GM12872 (cell line): Measurements from ENCODE around the gene FILIP1.

Experiments
- CTCF ChIP-seq: IDR thresholded peaks from 3 replicates; pipeline ENCODE4 v1.5.1; 2011; ENCODE audit warnings: low read depth, mild to moderate bottlenecking, low read length, moderate library complexity; ENCODE audit not compliant: insufficient read depth

The FILIP1 gene

GRCh38 chr6:75278474-75279077, 215.0 kb downstream of the FILIP1 start:
- no peak for TF ChIP-seq CTCF

- TF ChIP-seq CTCF: no peak
These were observed 218.5 kb downstream of the FILIP1 start for GRCh38 chr6:75275067-75275466.

GRCh38 chr6:75273009-75273408, 220.6 kb downstream of the FILIP1 start:
- no peak for TF ChIP-seq CTCF

- TF ChIP-seq CTCF: no peak
These were observed 221.3 kb downstream of the FILIP1 start for GRCh38 chr6:75272145-75272840.

GRCh38 chr6:75268988-75269354, 224.6 kb downstream of the FILIP1 start:
- TF ChIP-seq CTCF: no peak

GRCh38 chr6:75268121-75268987, 225.2 kb downstream of the FILIP1 start:
- no peak for TF ChIP-seq CTCF

- TF ChIP-seq CTCF: no peak
These were observed 226.1 kb downstream of the FILIP1 start for GRCh38 chr6:75267461-75267860.
